Hepatic stellate cell (primary cell): ENCODE results near the gene GFI1.
A peak's percentile ranks its signal among the peaks of the same experiment; 100 is the strongest.
"Not testable (repeated sequence)": the region's sequence is repeated elsewhere in the genome, so short reads cannot be mapped to it uniquely, and the experiment has no call there.

Experiments used
- DNase-seq: peaks from one replicate; pipeline ENCODE4 v3.0.0; 2011; ENCODE audit warnings: low spot score

The GFI1 gene

DNA sequence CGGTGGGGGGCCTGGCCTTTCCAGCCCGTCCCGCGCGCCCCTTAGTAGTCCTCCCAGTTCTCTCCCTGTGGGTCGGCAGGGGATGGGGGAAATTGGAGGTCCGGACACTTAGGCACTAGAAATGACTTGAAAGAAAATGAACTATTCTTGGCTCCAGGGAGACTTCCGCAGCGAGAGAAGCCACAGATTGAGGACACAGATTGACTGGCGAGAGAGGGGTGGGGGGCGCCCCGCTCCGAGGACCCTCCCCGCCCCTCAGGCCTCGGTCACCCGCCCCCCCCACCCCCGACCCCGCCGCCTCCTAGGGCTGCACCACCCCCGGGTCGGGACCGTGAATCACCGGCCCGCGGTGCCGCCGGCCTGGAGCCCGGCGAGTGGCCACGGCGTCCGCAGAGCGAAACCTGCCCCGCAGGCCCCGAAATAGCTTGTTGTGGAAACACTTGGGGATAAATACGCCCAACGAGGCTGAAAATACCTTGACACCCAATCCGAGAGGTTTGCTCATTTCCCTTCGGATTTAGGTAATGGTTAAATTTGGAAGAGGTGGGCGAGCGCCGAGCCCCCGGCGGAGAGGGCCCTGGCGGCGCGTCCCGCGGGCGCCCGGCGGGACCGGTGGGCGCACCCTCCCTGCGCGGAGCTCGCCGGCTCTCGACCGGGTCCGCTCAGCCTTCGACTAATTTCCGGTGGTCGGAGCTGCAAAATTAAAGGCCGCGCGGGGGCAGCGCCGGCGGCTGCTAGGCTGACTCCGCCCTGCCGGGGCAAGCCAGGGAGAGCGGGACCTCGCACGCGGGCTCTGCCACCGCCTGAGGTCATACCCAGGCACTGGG, at the start of gene GFI1:
GFI1 (minus strand) TSS at position 675 of the 827 bp plus-strand sequence. CDS start 3,438 bp downstream, outside the sequence.
- DNase-seq = peak; percentile 21

DNA sequence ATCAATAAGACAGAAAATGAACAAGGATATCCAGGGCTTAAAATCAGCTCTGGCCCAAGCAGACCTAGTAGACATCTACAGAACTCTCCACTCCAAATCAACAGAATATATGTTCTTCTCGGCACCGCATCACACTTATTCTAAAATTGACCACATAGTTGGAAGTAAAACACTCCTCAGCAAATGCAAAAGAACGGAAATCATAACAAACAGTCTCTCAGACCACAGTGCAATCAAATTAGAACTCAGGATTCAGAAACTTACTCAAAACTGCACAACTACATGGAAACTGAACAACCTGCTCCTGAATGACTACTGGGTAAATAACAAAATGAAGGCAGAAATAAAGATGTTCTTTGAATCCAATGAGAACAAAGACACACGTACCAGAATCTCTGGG, 45.6 kb upstream of the GFI1 start:
- DNase-seq = not testable (repeated sequence)

DNA sequence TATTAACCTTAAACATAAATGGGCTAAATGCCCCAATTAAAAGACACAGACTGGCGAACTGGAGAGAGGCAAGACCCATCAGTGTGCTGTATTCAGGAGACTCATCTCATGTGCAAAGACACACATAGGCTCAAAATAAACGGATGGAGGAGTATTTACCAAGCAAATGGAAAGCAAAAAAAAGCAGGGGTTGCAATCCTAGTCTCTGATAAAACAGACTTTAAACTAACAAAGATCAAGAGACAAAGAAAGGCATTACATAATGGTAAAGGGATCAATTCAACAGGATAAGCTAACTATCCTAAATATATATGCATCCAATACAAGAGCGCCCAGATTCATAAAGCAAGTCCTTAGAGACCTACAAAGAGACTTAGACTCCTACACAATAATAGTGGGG, 45.2 kb upstream of the GFI1 start:
- not testable (repeated sequence) for DNase-seq

DNA sequence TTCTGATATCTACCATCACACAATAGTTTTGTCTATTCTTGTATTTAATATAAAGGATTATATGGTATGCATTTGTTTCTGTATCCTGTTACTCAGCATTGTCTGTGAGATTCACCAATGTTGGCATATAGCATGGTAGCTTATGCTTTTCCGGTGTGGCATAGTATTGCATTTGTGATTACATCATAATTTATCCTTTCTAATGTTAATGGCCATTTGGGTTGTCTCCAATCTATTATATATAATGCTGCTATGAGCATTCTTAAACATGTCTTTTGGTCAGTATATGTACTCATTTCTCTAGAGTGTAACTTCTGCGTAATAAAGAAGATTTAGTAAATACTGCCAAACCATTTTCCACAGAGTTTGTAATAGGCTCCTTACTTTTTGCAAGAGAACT, 40.9 kb upstream of the GFI1 start:
- DNase-seq = no peak

DNA sequence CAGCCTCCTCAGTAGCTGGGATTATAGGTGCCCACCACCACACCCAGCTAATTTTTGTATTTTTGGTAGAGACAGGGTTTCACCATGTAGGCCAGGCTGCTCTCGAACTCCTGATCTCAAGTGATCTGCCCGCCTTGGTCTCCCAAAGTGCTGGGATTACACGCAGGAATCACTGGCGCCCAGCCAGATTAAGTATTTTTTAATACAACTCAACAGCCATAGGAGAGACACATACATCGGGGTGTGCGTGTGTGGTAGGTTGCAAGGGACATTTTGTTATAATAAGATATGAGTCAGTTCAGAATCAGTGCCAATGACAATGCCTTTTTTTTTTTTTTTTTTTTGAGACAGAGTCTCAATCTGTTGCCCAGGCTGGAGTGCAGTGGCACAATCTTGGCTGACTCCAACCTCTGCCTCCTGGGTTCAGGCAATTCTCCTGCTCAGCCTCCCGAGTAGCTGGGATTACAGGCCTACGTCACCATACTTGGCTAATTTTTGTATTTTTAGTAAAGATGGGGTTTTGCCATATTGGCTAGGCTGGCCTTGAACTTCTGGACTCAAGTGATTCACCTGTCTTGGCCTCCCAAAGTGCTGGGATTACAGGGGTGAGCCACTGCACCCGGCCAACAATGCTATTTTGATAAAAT, 38.3 kb upstream of the GFI1 start:
- not testable (repeated sequence) for DNase-seq

DNA sequence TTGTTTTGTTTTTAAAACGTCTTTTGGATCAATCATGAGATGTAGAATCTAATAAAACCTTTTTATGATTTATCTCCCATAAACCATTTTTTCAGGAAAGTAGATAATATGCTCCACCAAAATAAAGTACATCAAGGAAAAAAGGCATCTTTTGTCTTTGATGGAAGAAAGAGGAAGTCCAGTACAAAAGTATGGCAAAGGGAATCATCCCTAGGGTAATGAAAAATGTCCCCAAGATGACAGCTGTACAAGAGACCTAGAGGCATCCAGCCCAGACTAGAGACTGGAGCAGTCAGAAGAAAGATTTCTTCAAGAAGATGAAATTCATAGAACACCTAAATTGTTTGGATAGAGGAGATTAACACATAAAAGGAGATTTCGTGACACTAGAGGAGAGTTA, 32.3 kb upstream of the GFI1 start:
- no peak for DNase-seq

DNA sequence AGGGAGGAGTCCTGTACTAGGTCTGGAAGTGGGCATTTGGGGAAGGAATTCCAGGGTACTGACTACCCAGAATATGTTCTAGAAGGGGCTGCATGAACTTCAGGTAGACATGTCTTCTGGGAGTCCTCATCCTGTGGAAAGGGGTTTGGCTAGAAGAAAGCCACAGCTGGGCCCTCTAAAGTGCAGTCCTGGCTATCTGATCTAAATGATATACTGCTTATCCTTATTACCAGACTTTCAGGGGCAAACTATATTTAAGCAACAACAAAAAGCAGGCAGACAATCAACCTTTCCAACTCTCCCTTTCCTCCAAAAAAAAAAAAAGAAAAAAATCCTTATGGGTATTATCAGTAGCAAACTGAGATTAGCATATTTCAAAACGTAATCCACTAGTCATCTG, 29.8 kb upstream of the GFI1 start:
- no peak for DNase-seq

DNA sequence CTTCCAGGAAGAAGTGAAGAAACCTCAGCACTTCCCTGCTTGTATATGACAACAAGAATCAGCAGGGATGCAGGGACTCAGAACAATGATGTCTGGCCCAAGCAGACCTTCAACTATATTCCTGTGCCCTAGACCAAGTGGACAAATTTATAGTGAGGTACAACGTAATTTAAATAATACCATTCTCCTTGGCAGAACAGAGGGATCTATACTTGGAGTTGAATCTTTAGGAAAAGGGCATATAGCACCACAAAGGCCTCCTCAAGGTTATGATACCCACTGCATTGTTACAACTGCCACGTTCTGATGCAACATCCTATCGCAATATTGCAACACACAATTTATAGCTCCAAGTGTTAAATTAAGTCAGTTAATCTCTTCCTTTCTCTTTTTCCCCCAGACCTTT, 29.1 kb upstream of the GFI1 start:
- no peak for DNase-seq

DNA sequence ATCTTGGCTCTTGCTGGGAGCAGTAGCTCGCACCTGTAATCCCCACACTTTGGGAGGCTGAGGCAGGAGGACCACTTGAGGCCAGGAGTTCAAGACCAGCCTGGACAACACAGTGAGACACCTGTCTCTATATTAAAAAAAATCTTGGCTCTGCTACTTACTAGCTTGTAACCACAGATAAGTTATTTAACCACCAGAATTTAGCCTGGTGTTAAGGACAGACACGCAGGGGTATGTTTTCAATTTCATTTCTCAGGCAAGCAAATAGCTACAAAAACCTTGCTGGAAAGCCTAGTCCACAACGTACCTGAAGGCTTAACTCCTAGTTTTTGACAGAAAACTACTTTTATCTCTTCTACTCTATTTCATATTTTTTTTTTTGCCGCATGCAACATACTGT, 24.8 kb upstream of the GFI1 start:
- DNase-seq = no peak

DNA sequence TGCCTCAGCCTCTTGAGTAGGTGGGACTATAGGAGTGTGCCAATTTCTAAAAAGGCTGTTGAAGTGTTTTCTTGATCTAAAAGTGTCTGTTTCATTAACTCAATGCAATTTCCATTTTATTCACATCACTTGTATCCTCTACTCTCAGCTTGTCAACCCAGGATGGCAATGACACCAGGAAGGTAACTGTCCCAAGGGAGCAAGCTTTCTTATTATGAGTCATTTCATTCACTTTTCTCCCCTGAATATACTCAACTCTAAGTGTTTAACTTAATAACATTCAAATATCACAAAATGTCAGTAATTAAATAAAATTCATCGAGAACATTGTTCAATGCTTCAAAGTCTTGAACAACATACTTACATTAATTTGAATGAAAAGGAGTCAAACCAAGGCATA, 22.9 kb upstream of the GFI1 start:
- no peak for DNase-seq

DNA sequence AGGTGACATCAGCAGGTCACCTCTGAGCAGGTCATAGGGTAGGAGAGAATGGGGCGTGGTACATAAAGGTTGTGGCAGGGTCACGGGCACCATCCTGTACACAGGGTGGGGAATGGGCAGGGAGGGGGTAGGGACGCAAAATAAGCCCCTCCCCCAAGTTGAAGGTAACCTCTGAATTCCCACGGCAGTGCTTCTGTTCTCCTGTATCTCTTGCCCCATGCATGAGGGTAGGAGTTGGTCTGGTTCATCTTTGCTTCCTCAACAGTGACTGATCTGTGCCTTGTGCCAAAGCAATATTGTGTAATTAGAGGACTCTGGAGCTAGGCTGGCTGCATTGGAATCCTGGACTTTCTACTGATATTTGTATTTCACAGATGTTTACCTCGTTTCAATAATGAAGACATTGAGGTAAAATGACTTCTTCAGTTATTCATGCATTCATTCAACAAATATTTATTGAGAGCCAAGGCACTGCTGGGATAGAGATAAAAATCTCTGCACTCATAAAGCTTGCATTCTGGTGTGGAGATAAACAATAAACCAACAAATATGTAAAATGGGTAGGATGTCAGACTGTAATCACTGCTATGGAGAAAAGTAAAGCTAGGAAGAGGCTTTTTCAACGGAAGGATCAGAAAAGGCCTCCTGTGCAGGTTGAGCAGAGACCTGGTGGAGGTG, 18.4 kb upstream of the GFI1 start:
- DNase-seq = no peak

DNA sequence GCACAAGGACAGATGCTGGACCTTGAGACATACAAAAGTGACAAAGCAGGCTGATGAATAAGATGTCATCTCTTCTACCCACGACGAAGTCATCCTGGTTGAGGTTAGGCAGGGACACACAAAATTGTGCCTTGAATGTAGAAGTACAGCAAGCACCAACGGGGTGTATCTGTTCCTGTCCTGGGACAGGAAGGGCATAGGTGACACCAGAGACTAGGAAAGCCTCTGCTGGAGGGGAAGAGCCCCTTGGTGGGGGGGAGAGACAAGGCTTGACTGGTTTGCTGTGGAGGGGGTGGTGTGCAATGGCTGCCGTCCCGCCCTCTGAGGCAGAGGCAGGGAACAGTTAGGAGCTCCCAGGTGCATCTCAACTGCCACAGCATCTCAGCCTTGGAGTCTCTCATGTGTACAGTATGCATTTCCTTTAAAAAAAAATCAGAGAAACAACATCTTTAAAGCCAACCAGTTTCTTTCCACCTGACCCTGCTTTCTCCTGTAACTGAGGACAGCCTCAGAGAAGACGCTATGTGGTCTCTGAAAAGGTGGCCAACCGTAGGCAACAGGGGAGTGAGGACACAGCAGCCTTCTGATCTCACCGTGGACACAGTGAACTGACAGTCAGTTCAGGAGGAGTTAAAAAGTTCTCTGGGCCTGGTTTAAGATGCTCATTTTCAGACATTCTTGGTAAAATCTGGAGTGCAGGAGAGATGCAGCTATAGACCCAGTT, 17.7 kb upstream of the GFI1 start:
- no peak for DNase-seq

DNA sequence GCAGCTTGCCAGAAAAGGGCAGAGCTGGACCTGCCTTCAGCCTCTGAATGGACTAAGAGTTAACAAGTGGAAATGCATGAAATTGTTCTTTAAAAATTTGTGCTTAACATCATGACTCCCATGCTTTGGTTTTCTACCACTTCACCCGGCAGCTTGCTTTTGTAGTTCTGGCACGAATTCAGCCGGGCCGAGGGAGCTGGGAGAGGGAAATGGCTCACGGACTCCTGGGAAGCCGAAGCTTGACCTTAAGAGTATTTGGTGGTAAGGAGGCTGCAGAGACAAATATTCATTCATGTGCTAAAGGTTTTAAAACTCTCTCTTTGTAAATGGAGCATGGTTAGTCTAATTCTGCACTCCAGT, 17.2 kb upstream of the GFI1 start:
- DNase-seq = peak; percentile 14

DNA sequence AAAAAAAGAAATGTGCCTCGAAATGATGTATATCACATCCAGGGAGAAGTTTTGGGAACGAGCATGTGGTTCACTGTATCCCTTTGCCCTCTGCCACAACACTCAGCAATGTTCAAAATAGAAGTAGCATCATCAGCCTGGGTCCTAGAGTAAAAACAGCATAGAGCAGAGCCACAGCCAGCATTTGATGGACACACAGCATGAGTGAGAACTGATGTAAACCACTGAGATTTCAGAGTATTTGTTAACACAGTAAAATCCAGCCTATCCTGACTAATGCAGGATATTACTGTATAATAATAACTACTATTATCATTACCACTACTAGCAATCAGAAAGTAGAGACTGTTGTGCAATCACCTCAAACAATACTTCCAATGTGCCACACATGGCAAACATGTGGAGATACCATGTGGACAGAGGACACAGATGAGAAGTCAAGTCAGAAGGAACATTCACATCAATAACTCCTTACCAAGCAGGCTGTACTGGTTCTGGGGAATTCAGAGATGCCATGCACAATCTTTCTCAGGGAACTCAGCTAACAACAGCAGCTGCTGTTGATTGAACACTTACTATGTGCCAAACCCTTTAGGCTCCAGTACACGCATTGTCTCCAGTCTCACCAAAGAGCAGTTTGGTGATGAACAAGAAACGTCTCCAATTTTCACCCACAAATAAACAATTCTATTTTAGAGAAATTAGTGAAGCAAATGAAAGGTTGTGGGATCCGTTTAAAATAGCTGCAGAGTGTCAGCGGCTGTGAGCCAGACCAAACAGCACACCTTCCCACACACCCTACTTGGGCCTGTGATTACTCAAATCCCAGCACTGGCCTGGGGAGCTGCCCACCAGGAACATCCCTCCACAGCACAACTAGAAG, 16.6 kb upstream of the GFI1 start:
- DNase-seq = no peak

DNA sequence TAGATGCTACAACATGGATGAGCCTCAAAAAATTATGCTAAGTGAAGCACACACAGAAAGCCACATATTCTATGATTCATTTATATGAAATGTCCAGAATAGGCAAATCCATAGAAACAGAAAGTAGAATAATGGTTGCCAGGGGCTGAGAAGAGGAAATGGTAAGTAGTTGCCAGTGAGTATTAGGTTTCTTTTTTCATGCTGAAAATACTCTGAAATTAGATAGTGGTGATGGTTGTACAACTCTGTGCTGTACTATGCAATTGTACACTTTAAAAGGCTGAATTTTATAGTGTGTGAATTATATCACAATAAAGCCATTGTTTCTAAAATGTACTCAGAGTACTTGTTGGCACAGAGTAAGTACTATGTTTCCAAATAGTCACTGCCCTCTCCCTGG, 15.5 kb upstream of the GFI1 start:
- no peak for DNase-seq

DNA sequence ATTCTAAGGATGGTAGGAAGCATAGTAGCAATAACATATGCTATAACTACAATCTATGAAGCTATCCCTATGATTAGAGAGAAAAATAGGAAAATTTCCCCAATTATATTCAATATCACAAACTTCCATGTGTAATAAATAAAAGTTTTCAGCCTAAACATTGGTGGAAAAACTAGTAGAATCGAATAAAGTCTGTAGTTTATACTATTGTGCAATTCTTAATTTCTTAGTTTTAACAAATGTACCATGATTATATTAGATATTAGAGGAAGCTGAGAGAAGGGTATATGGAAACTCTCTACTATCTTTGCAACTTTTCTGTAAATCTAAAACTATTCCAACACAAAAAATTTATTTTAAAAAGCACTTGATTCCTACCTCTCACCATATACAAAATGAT, 13.8 kb upstream of the GFI1 start:
- DNase-seq = no peak

DNA sequence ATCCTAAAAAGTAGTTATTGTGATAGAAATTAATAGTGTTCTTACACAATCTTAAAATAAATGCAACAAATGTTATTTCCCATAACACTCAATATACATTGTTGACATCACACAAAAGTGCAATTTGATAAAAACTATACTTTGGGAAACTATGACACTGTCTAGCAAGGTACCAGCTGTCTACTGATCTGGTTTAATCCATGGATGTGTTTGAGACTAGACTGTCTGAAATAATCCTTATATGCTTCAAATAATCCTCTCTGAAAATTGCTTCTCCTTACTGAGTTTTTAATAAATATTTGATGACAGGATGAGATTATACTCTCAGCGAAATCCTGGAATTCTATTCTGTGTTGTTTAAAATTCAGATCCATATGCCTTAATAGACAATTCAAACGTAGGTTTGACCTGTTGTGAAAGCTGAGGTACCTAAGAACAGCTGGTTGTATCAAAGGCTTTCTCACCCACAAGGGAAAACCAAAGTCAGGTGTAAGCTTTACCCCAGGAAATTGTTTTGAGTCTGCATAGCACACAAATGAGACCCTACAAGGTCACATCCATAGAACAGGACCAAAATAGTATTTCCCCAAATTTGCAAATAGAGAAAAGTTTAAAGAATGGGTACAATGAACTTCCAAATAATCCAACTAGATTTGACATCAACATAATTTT, 8.8 kb upstream of the GFI1 start:
- DNase-seq = no peak

DNA sequence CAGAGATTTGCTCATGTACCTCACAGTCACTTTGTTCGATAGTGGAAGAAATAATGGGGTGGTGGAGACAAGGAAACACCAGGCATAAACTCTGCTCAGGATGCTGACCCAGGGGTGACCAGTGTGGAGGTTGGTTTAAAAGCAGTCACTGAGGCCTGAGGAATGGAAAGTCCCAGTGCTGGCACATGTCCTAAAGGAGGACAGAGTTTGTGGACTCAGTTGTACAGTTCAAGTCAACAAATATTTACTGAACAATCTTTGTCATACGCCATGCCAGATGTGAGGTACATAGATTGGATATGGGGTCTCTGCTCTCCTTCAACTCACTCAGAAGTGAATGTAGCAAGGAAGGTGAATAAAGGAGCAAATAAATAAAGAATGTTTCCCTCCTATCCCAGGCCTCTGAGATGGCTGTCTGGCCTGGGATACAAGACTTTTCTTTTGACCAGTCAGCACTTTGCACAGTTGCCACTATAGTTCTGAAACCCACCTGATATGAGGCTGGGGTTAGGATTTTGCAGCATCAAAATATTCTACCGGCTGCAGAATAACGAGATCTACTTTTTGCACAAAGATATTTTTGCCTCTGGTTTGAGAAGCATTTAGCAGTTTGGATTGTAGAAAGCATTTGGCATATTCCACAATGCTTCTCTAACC, 7.9 kb upstream of the GFI1 start:
- DNase-seq = no peak

DNA sequence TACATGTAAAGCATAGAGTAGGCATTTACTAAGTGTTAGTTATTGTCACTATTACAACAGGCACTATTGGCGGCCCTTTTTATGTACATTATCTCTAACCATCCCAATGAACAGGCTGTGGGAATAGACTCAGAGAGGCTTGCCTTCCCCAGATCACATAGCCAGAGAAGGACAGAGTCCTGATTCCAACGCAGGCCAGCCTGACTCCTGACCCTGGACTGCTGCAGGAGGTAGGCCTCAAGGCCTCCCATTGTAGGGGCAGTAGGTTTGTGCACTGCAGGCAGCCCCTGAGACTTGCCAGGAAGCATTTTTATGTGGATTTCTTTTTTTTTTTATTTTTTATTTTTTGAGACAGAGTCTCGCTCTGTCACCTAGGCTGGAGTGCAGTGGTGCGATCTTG, 6.4 kb upstream of the GFI1 start:
- DNase-seq = no peak

DNA sequence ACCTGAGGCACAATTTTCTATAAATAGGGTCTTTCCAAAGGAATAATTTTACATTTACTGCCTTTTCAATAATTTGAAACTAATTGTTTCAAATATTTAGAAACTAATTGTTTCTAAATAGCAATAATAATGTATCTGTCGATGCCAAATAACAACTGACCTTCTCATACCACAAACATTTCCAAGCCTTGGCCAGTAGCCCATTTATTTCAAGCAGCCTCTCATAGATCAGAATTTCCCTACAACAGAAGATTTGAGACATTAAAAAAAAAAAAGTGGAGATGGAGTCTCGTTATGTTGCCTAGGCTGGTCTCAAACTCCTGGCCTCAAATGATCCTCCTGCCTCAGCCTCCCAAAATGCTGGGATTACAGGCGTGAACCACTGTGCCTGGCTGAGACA, 2.1 kb upstream of the GFI1 start:
- no peak for DNase-seq
